Measurements from ENCODE around the gene CMTM7. TPM values are rescaled to one million over a fixed set of nuclear protein-coding genes. Genes with fewer than 3 reads are reported as not detected.
A peak's percentile ranks its signal among the peaks of the same experiment; 100 is the strongest.

The CMTM7 gene
- total and polyA plus RNA-seq, 9 of the 15 experiments (the other 6 are each of a cell fraction or from before 2014, with no cell fraction given) = 0.03 to 1.6 (median 0.42) TPM; not detected in 4

- TF ChIP-seq RCOR1 (IDR thresholded peaks at IDR 0.05; ENCODE audit: borderline replicate concordance in 1 of 2, low read depth in 2 of 2, low read length in 2 of 2) = peak in 1 of 2 experiments; percentile 27; a peak in 1 of 4 replicates
- TF ChIP-seq ZNF311 (CRISPR knock-in tag; IDR thresholded peaks at IDR 0.05) = no peak
- TF ChIP-seq, protein P1, sequence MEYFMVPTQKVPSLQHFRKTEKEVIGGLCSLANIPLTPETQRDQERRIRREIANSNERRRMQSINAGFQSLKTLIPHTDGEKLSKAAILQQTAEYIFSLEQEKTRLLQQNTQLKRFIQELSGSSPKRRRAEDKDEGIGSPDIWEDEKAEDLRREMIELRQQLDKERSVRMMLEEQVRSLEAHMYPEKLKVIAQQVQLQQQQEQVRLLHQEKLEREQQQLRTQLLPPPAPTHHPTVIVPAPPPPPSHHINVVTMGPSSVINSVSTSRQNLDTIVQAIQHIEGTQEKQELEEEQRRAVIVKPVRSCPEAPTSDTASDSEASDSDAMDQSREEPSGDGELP (CRISPR knock-in tag; IDR thresholded peaks at IDR 0.05; ENCODE audit: borderline replicate concordance) = peak; percentile 69
- peak; percentile 42 for TF ChIP-seq CCNT2 (IDR thresholded peaks at IDR 0.05; ENCODE audit: borderline replicate concordance, extremely low read depth, insufficient read length, low read depth, low read length)
- peak; percentile 94 for TF ChIP-seq RB1 (IDR thresholded peaks at IDR 0.05; ENCODE audit: low read depth)
- no peak for TF ChIP-seq ZNF212 (CRISPR knock-in tag; IDR thresholded peaks at IDR 0.05)
- peak; percentile 67 for TF ChIP-seq MYC (IDR thresholded peaks at IDR 0.05; ENCODE audit: low read depth, low read length)
- TF ChIP-seq MYC (CRISPR knock-in tag; IDR thresholded peaks at IDR 0.05; ENCODE audit: borderline replicate concordance, low read depth) = no peak
- TF ChIP-seq, protein P2, sequence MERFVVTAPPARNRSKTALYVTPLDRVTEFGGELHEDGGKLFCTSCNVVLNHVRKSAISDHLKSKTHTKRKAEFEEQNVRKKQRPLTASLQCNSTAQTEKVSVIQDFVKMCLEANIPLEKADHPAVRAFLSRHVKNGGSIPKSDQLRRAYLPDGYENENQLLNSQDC (CRISPR knock-in tag; IDR thresholded peaks at IDR 0.05) = no peak
- TF ChIP-seq HMGN3 (IDR thresholded peaks at IDR 0.05; ENCODE audit: borderline replicate concordance, extremely low read depth, insufficient read length, low read depth, low read length) = peak; percentile 42
- TF ChIP-seq, protein P3, sequence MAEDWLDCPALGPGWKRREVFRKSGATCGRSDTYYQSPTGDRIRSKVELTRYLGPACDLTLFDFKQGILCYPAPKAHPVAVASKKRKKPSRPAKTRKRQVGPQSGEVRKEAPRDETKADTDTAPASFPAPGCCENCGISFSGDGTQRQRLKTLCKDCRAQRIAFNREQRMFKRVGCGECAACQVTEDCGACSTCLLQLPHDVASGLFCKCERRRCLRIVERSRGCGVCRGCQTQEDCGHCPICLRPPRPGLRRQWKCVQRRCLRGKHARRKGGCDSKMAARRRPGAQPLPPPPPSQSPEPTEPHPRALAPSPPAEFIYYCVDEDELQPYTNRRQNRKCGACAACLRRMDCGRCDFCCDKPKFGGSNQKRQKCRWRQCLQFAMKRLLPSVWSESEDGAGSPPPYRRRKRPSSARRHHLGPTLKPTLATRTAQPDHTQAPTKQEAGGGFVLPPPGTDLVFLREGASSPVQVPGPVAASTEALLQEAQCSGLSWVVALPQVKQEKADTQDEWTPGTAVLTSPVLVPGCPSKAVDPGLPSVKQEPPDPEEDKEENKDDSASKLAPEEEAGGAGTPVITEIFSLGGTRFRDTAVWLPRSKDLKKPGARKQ (CRISPR knock-in tag; IDR thresholded peaks at IDR 0.05) = peak; percentile 69; the same call in 1 of the 2 replicates
- TF ChIP-seq XRCC5 (IDR thresholded peaks at IDR 0.05; ENCODE audit: low read depth, low read length) = peak; percentile 90
- peak in 2 of 3 experiments; percentile 14 to 18 for TF ChIP-seq YY1 (IDR thresholded peaks at IDR 0.05; ENCODE audit: borderline replicate concordance in 1 of 3, control insufficient read depth in 1 of 3, extremely low read depth in 1 of 3, insufficient read depth in 3 of 3, insufficient read length in 1 of 3, insufficient replicate concordance in 2 of 3, low read depth in 1 of 3, low read length in 2 of 3)
- peak; percentile 68 for TF ChIP-seq REST (IDR thresholded peaks at IDR 0.05; ENCODE audit: borderline replicate concordance)
- TF ChIP-seq REST (CRISPR knock-in tag; IDR thresholded peaks at IDR 0.05; ENCODE audit: low read depth) = no peak
These were observed 75.8 kb downstream of the CMTM7 start (continued) for GRCh38 chr3:32467333-32468070.

Data from K562 (cell line).